Nephron (organoid): ENCODE results near the gene PSPN.

Experiments
- H3K27ac Mint-ChIP-seq, 3 experiments: 2 replicates each; pipeline ENCODE4 v1.8.0; 2020; ENCODE audit warnings: mixed read lengths in 3 of 3, mild to moderate bottlenecking in 2 of 3, moderate library complexity in 1 of 3
- H3K27me3 Mint-ChIP-seq: 2 replicates; pipeline ENCODE4 v1.8.0; 2021; ENCODE audit warnings: low read depth, mild to moderate bottlenecking, moderate library complexity, mixed read lengths
- H3K36me3 Mint-ChIP-seq: 2 replicates; pipeline ENCODE4 v1.8.0; 2020; ENCODE audit warnings: low read depth, mixed read lengths
- H3K4me1 Mint-ChIP-seq: 2 replicates; pipeline ENCODE4 v1.8.0; 2020; ENCODE audit warnings: mixed read lengths
- H3K4me3 Mint-ChIP-seq, 3 experiments: 2 replicates each; pipeline ENCODE4 v1.8.0; 2020; ENCODE audit warnings: mild to moderate bottlenecking in 3 of 3, mixed read lengths in 3 of 3, moderate library complexity in 2 of 3
- H3K9me3 Mint-ChIP-seq: 2 replicates; pipeline ENCODE4 v1.8.0; 2020; ENCODE audit warnings: mixed read lengths
- CTCF ChIP-seq, 3 experiments: fragments of 200-600 bp; sonication (generic); IDR thresholded peaks; one replicate each; pipeline ENCODE4 v1.5.0; 2021; ENCODE audit warnings: antibody characterized with exemption in 3 of 3; ENCODE audit not compliant: unreplicated experiment in 3 of 3

The PSPN gene

GRCh38 chr19:6421075-6422014, 45.6 kb upstream of the PSPN start:
- no peaks in the 10 kb centered on the region for H3K9me3 Mint-ChIP-seq
- H3K27ac Mint-ChIP-seq: peak overlapping the region in 1 of 3 experiments; percentile 89
- peaks cover 45% of the 10 kb centered on the region for H3K36me3 Mint-ChIP-seq
- H3K27me3 Mint-ChIP-seq: no peaks in the 10 kb centered on the region
- no peak for TF ChIP-seq CTCF (IDR thresholded peaks at IDR 0.05; ENCODE audit: unreplicated experiment in 3 of 3)
- peak overlapping the region; percentile 89 to 96 (median 94) for H3K4me3 Mint-ChIP-seq
- peaks cover 40% of the 10 kb centered on the region for H3K4me1 Mint-ChIP-seq

GRCh38 chr19:6418562-6418932, 42.8 kb upstream of the PSPN start:
- Mint-ChIP-seq H3K27me3 (no peaks in the 10 kb centered on the region), H3K4me1 (peaks cover 47% of the 10 kb centered on the region), H3K4me3 (no peak overlapping the region), H3K27ac (no peak overlapping the region), H3K9me3 (no peaks in the 10 kb centered on the region), H3K36me3 (peaks cover 61% of the 10 kb centered on the region)
- no peak for TF ChIP-seq CTCF (IDR thresholded peaks at IDR 0.05; ENCODE audit: unreplicated experiment in 3 of 3)

GRCh38 chr19:6417713-6418561, 42.2 kb upstream of the PSPN start:
- Mint-ChIP-seq H3K27ac (no peak overlapping the region), H3K36me3 (peaks cover 66% of the 10 kb centered on the region), H3K4me1 (peaks cover 45% of the 10 kb centered on the region), H3K27me3 (no peaks in the 10 kb centered on the region), H3K9me3 (no peaks in the 10 kb centered on the region), H3K4me3 (no peak overlapping the region)
- peak; percentile 22 to 42 (median 27) for TF ChIP-seq CTCF (IDR thresholded peaks at IDR 0.05; ENCODE audit: unreplicated experiment in 3 of 3)

GRCh38 chr19:6416658-6417405, 41.1 kb upstream of the PSPN start:
- no peaks in the 10 kb centered on the region for H3K9me3 Mint-ChIP-seq
- H3K36me3 Mint-ChIP-seq: peaks cover 57% of the 10 kb centered on the region
- H3K27me3 Mint-ChIP-seq: no peaks in the 10 kb centered on the region
- H3K27ac Mint-ChIP-seq: no peak overlapping the region
- peaks cover 34% of the 10 kb centered on the region for H3K4me1 Mint-ChIP-seq
- TF ChIP-seq CTCF (IDR thresholded peaks at IDR 0.05; ENCODE audit: unreplicated experiment in 3 of 3): no peak
- H3K4me3 Mint-ChIP-seq: no peak overlapping the region

- Mint-ChIP-seq H3K4me3 (no peak overlapping the region), H3K4me1 (peaks cover 27% of the 10 kb centered on the region), H3K27me3 (no peaks in the 10 kb centered on the region), H3K9me3 (no peaks in the 10 kb centered on the region), H3K27ac (no peak overlapping the region), H3K36me3 (peaks cover 47% of the 10 kb centered on the region)
- no peak for TF ChIP-seq CTCF (IDR thresholded peaks at IDR 0.05; ENCODE audit: unreplicated experiment in 3 of 3)
Observed at GRCh38 chr19:6415591-6416190, 40.0 kb upstream of the PSPN start.
